ENCODE measurements around the gene SYNJ2. TPM values are rescaled to one million over a fixed set of nuclear protein-coding genes. Genes with fewer than 3 reads are reported as not detected.
A peak's percentile ranks its signal among the peaks of the same experiment; 100 is the strongest.

Gene SYNJ2
- total and polyA plus RNA-seq, 3 experiments from 2014 or later = 8.7 to 17.5 (median 16.7) TPM

- no peaks in the 10 kb centered on the region for H3K27me3 ChIP-seq (ENCODE audit: insufficient read depth, low read length, poor library complexity, severe bottlenecking)
- H3K9me3 Mint-ChIP-seq = no peaks in the 10 kb centered on the region
- no peaks in the 10 kb centered on the region for H3K36me3 ChIP-seq (ENCODE audit: insufficient read depth, low read length)
- H3K9me3 ChIP-seq (ENCODE audit: low read length) = no peaks in the 10 kb centered on the region
- POLR2A ChIA-PET = interaction anchor here (1.2 kb wide), 1 partner anchor 34 kb away, joined by 3 read pairs; no protein-coding TSS in a partner anchor
- DNase-seq = peak in 2 of 5 donors; percentile 6 to 39
- H3K27ac ChIP-seq (ENCODE audit: low read depth, low read length) = no peak overlapping the region
- no peak overlapping the region for H3K4me3 Mint-ChIP-seq
- CTCF ChIA-PET = interaction anchor here (1.2 to 5.8 kb wide), 2 partner anchors 10 to 20 kb away, joined by 3 to 33 read pairs; no protein-coding TSS in a partner anchor
- no peaks in the 10 kb centered on the region for H3K27me3 Mint-ChIP-seq
- peaks cover 19 to 20% (median 20%) of the 10 kb centered on the region in 3 donors for H3K4me1 Mint-ChIP-seq
- peaks cover 3 to 41% (median 6%) of the 10 kb centered on the region in 3 donors for H3K36me3 Mint-ChIP-seq
- H3K4me3 ChIP-seq (ENCODE audit: low read length) = no peak overlapping the region
- H3K4me1 ChIP-seq (ENCODE audit: insufficient read depth, low read length) = peaks cover 31% of the 10 kb centered on the region
- peak overlapping the region in 3 of 8 donors; percentile 57 to 87 (median 70) for H3K27ac Mint-ChIP-seq
These were observed 79.0 kb downstream of the SYNJ2 start for GRCh38 chr6:158060455-158061360.

GRCh38 chr6:158061361-158061708 lies 79.7 kb downstream of the SYNJ2 start:
- no peak for DNase-seq
- Mint-ChIP-seq H3K27ac (no peak overlapping the region), H3K9me3 (no peaks in the 10 kb centered on the region), H3K36me3 (peaks cover 5 to 41% (median 9%) of the 10 kb centered on the region in 3 donors), H3K27me3 (no peaks in the 10 kb centered on the region), H3K4me3 (no peak overlapping the region), H3K4me1 (peaks cover 19 to 20% (median 20%) of the 10 kb centered on the region in 3 donors)
- ChIA-PET POLR2A (no interaction called here), CTCF (interaction anchor here (1.2 to 5.8 kb wide), 3 partner anchors 10 to 35 kb away, joined by 3 to 33 read pairs (median 6); no protein-coding TSS in a partner anchor)
- H3K36me3 ChIP-seq (ENCODE audit: insufficient read depth, low read length) = no peaks in the 10 kb centered on the region
- no peak overlapping the region for H3K4me3 ChIP-seq (ENCODE audit: low read length)
- no peak overlapping the region for H3K27ac ChIP-seq (ENCODE audit: low read depth, low read length)
- no peaks in the 10 kb centered on the region for H3K9me3 ChIP-seq (ENCODE audit: low read length)
- peaks cover 31% of the 10 kb centered on the region for H3K4me1 ChIP-seq (ENCODE audit: insufficient read depth, low read length)
- no peaks in the 10 kb centered on the region for H3K27me3 ChIP-seq (ENCODE audit: insufficient read depth, low read length, poor library complexity, severe bottlenecking)

DNA sequence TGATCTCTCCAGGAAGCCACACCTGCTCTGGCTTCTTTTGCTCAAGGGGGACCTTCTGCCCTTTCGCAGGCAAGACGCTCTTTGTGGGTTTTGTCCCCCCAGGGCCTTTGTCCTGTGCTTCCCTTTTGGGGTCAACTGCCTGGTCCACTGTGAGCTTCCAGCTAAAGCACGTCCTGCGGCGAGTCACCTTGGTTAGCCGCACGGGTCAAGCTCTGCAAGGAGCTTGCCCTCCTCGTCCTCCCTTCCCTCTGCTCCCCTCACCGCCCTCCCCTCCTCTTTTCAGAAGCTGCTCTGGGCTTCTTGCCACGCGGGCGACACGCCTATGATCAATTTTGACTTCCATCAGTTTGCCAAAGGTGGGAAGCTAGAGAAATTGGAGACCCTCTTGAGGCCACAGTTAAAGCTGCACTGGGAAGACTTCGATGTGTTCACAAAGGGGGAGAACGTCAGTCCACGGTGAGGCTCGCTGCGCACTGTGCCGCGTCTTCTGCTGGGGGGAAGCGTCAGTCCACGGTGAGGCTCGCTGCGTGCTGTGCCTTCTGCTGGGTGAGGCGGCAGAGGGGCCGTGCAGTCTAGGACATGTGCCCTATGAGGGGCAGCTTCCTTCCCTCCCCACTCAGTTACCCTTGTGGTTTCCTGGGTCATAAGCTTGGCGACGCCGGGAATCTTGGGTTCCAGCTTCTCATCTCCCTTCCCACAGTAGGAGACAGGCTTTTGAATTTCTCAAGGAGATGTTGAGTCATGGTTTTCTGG lies 80.2 kb downstream of the SYNJ2 start:
- DNase-seq = peak in 1 of 5 donors; percentile 30
- ChIA-PET POLR2A (no interaction called here), CTCF (interaction anchor here (1.2 to 5.8 kb wide), 3 partner anchors 9 to 35 kb away, joined by 3 to 33 read pairs (median 6); no protein-coding TSS in a partner anchor)
- H3K9me3 Mint-ChIP-seq = no peaks in the 10 kb centered on the region
- peaks cover 5 to 42% (median 9%) of the 10 kb centered on the region in 3 donors for H3K36me3 Mint-ChIP-seq
- Histone ChIP-seq H3K4me1 (ENCODE audit: insufficient read depth, low read length) (peaks cover 31% of the 10 kb centered on the region), H3K27ac (ENCODE audit: low read depth, low read length) (no peak overlapping the region), H3K4me3 (ENCODE audit: low read length) (no peak overlapping the region), H3K36me3 (ENCODE audit: insufficient read depth, low read length) (no peaks in the 10 kb centered on the region), H3K27me3 (ENCODE audit: insufficient read depth, low read length, poor library complexity, severe bottlenecking) (no peaks in the 10 kb centered on the region), H3K9me3 (ENCODE audit: low read length) (no peaks in the 10 kb centered on the region)
- H3K4me1 Mint-ChIP-seq = peaks cover 19 to 20% (median 20%) of the 10 kb centered on the region in 3 donors
- peak overlapping the region in 1 of 8 donors; percentile 58 for H3K27ac Mint-ChIP-seq
- no peak overlapping the region for H3K4me3 Mint-ChIP-seq
- no peaks in the 10 kb centered on the region for H3K27me3 Mint-ChIP-seq

- no peaks in the 10 kb centered on the region for H3K27me3 Mint-ChIP-seq
- no peak overlapping the region for H3K27ac ChIP-seq (ENCODE audit: low read depth, low read length)
- no peaks in the 10 kb centered on the region for H3K9me3 Mint-ChIP-seq
- ChIA-PET CTCF (interaction anchor here (0.9 to 5.8 kb wide), 3 partner anchors 7 to 116 kb away, joined by 3 to 33 read pairs (median 7); no protein-coding TSS in a partner anchor), POLR2A (no interaction called here)
- H3K4me3 Mint-ChIP-seq = no peak overlapping the region
- peaks cover 5 to 42% (median 6%) of the 10 kb centered on the region in 3 donors for H3K36me3 Mint-ChIP-seq
- H3K9me3 ChIP-seq (ENCODE audit: low read length) = no peaks in the 10 kb centered on the region
- H3K36me3 ChIP-seq (ENCODE audit: insufficient read depth, low read length) = no peaks in the 10 kb centered on the region
- DNase-seq = peak in 1 of 5 donors; percentile 30
- H3K4me1 ChIP-seq (ENCODE audit: insufficient read depth, low read length) = peaks cover 17% of the 10 kb centered on the region
- H3K27ac Mint-ChIP-seq = no peak overlapping the region
- peaks cover 5 to 9% (median 9%) of the 10 kb centered on the region in 3 donors for H3K4me1 Mint-ChIP-seq
- H3K27me3 ChIP-seq (ENCODE audit: insufficient read depth, low read length, poor library complexity, severe bottlenecking) = no peaks in the 10 kb centered on the region
- no peak overlapping the region for H3K4me3 ChIP-seq (ENCODE audit: low read length)
These were observed 82.1 kb downstream of the SYNJ2 start for GRCh38 chr6:158063736-158064135.

DNA sequence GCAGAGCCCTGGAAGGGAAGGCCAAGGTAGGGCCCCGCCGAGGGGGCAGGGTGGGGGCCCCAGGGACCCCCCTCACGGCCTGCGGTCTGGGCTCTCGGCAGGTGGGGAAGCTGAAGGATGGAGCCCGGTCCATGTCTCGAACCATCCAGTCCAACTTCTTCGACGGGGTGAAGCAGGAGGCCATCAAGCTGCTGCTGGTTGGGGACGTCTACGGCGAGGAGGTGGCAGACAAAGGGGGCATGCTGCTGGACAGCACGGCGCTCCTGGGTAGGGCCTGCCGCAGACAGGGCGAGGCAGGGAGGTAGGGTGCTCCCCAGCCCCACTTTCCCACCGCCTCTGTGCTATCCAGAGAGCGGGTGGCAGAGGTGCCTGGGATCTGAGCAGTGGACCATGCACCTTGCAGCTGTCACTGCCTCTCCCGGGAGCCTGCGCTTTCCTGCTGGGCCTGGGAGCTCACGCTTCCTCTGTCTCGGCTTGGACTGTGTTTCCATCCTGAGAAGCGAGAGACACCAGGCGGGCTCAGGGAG lies 83.1 kb downstream of the SYNJ2 start:
- CTCF ChIA-PET = interaction anchor here (1.9 kb wide), 1 partner anchor 38 kb away, joined by 7 read pairs; no protein-coding TSS in a partner anchor
- H3K36me3 Mint-ChIP-seq = peaks cover 5 to 47% (median 6%) of the 10 kb centered on the region in 3 donors
- POLR2A ChIA-PET = no interaction called here

GRCh38 chr6:158066136-158066781 lies 84.6 kb downstream of the SYNJ2 start:
- Histone ChIP-seq H3K4me1 (ENCODE audit: insufficient read depth, low read length) (no peaks in the 10 kb centered on the region), H3K27me3 (ENCODE audit: insufficient read depth, low read length, poor library complexity, severe bottlenecking) (no peaks in the 10 kb centered on the region), H3K9me3 (ENCODE audit: low read length) (no peaks in the 10 kb centered on the region), H3K4me3 (ENCODE audit: low read length) (no peak overlapping the region), H3K27ac (ENCODE audit: low read depth, low read length) (no peak overlapping the region), H3K36me3 (ENCODE audit: insufficient read depth, low read length) (no peaks in the 10 kb centered on the region)
- ChIA-PET CTCF (no interaction called here), POLR2A (no interaction called here)
- peaks cover 5 to 60% (median 6%) of the 10 kb centered on the region in 3 donors for H3K36me3 Mint-ChIP-seq
- no peaks in the 10 kb centered on the region for H3K9me3 Mint-ChIP-seq
- H3K4me1 Mint-ChIP-seq = peaks cover 7 to 13% (median 8%) of the 10 kb centered on the region in 3 donors
- H3K27me3 Mint-ChIP-seq = no peaks in the 10 kb centered on the region
- peak overlapping the region in 2 of 8 donors; percentile 2 to 11 for H3K27ac Mint-ChIP-seq
- no peak for DNase-seq
- H3K4me3 Mint-ChIP-seq = no peak overlapping the region

More for the DNA sequence above, 83.1 kb downstream of the SYNJ2 start:
- H3K27me3 ChIP-seq (ENCODE audit: insufficient read depth, low read length, poor library complexity, severe bottlenecking) = no peaks in the 10 kb centered on the region
- Mint-ChIP-seq H3K9me3 (no peaks in the 10 kb centered on the region), H3K27ac (no peak overlapping the region), H3K4me1 (peaks cover 11 to 18% (median 12%) of the 10 kb centered on the region in 3 donors), H3K27me3 (no peaks in the 10 kb centered on the region), H3K4me3 (no peak overlapping the region)
- peak in 1 of 5 donors; percentile 15 for DNase-seq
- no peak overlapping the region for H3K27ac ChIP-seq (ENCODE audit: low read depth, low read length)
- H3K36me3 ChIP-seq (ENCODE audit: insufficient read depth, low read length) = no peaks in the 10 kb centered on the region
- H3K4me3 ChIP-seq (ENCODE audit: low read length) = no peak overlapping the region
- peaks cover 9% of the 10 kb centered on the region for H3K4me1 ChIP-seq (ENCODE audit: insufficient read depth, low read length)
- H3K9me3 ChIP-seq (ENCODE audit: low read length) = no peaks in the 10 kb centered on the region

DNA sequence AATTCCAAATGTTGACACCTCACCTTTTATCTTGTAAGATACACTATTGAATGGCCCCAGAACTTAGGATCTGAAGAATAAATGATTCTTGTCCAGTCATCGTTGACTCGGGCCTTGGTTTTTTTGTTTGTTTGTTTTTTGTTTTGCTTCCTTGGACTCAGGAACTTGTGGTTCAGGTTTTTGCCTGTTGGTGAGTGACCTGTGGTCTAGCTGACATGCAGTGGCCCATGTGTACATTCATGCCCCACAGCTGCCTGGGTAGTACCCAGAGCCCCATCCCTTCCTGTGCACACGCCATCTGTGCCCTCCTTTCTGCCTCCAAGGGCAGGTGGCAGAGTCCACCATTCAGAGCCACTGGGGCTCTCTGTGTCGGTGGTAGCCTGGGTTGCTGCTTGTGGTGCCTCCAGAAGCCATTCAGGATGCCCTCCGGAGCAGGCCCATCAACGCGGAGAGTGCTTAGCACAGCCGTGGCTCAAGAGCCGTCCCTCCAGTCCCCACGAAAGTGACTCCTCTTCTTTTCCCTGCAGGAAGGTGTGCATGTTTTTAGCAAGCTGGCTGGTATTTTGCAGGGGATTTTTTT lies 85.9 kb downstream of the SYNJ2 start:
- ChIA-PET CTCF (interaction anchor here (1.7 kb wide), 1 partner anchor 41 kb away, joined by 6 read pairs; no protein-coding TSS in a partner anchor), POLR2A (no interaction called here)
- H3K36me3 Mint-ChIP-seq = peaks cover 8 to 62% (median 9%) of the 10 kb centered on the region in 3 donors
- H3K9me3 Mint-ChIP-seq = no peaks in the 10 kb centered on the region
- no peaks in the 10 kb centered on the region for H3K36me3 ChIP-seq (ENCODE audit: insufficient read depth, low read length)
- H3K4me1 Mint-ChIP-seq = peaks cover 12 to 19% (median 13%) of the 10 kb centered on the region in 3 donors
- H3K4me3 Mint-ChIP-seq = no peak overlapping the region
- H3K27ac ChIP-seq (ENCODE audit: low read depth, low read length) = no peak overlapping the region
- no peak for DNase-seq
- peaks cover 6% of the 10 kb centered on the region for H3K4me1 ChIP-seq (ENCODE audit: insufficient read depth, low read length)
- no peaks in the 10 kb centered on the region for H3K27me3 Mint-ChIP-seq
- H3K9me3 ChIP-seq (ENCODE audit: low read length) = no peaks in the 10 kb centered on the region
- no peaks in the 10 kb centered on the region for H3K27me3 ChIP-seq (ENCODE audit: insufficient read depth, low read length, poor library complexity, severe bottlenecking)
- no peak overlapping the region for H3K4me3 ChIP-seq (ENCODE audit: low read length)
- H3K27ac Mint-ChIP-seq = peak overlapping the region in 3 of 8 donors; percentile 42 to 82 (median 70)

All from CD8-positive, alpha-beta memory T cell (primary cell).